Measurements from ENCODE around the gene ATAD2B.
A peak's percentile ranks its signal among the peaks of the same experiment; 100 is the strongest.
"Not testable (repeated sequence)": the region's sequence is repeated elsewhere in the genome, so short reads cannot be mapped to it uniquely, and the experiment has no call there.

ATAD2B gene

GRCh38 chr2:23753291-23754010 lies 173.5 kb downstream of the ATAD2B start:
- FAIRE-seq (no peak), DNase-seq (ENCODE audit: insufficient read length, low spot score) (no peak)

GRCh38 chr2:23751747-23752265 lies 175.1 kb downstream of the ATAD2B start:
- FAIRE-seq (no peak), DNase-seq (ENCODE audit: insufficient read length, low spot score) (no peak)

GRCh38 chr2:23746141-23746863 lies 180.6 kb downstream of the ATAD2B start:
- no peak for DNase-seq (ENCODE audit: insufficient read length, low spot score)
- FAIRE-seq, result no peak

GRCh38 chr2:23745726-23746105 lies 181.2 kb downstream of the ATAD2B start:
- peak; percentile 80 for FAIRE-seq

GRCh38 chr2:23745068-23745725 lies 181.7 kb downstream of the ATAD2B start:
- no peak for FAIRE-seq
- no peak for DNase-seq (ENCODE audit: insufficient read length, low spot score)

More at GRCh38 chr2:23745726-23746105, 181.2 kb downstream of the ATAD2B start:
- no peak for DNase-seq (ENCODE audit: insufficient read length, low spot score)

- not testable (repeated sequence) for FAIRE-seq; DNase-seq (ENCODE audit: insufficient read length, low spot score)
Observed at GRCh38 chr2:23736783-23737182, 190.1 kb downstream of the ATAD2B start.

- FAIRE-seq (no peak), DNase-seq (ENCODE audit: insufficient read length, low spot score) (no peak)
Observed at GRCh38 chr2:23734416-23734815, 192.5 kb downstream of the ATAD2B start.

- not testable (repeated sequence) for FAIRE-seq; DNase-seq (ENCODE audit: insufficient read length, low spot score)
Observed at GRCh38 chr2:23723029-23723428, 203.9 kb downstream of the ATAD2B start.

- FAIRE-seq, result no peak
- DNase-seq (ENCODE audit: insufficient read length, low spot score), result no peak
Observed at GRCh38 chr2:23722255-23722654, 204.7 kb downstream of the ATAD2B start.

- FAIRE-seq (no peak), DNase-seq (ENCODE audit: insufficient read length, low spot score) (no peak)
Observed at GRCh38 chr2:23721454-23721826, 205.5 kb downstream of the ATAD2B start.

GRCh38 chr2:23720705-23721453 lies 206.0 kb downstream of the ATAD2B start:
- DNase-seq (ENCODE audit: insufficient read length, low spot score) (no peak), FAIRE-seq (peak; percentile 60)

GRCh38 chr2:23719716-23720115 lies 207.2 kb downstream of the ATAD2B start:
- DNase-seq (ENCODE audit: insufficient read length, low spot score) (no peak), FAIRE-seq (no peak)

- DNase-seq (ENCODE audit: insufficient read length, low spot score), result no peak
- FAIRE-seq, result no peak
Observed at GRCh38 chr2:23718931-23719700, 207.8 kb downstream of the ATAD2B start.

GRCh38 chr2:23713351-23713750 lies 213.6 kb downstream of the ATAD2B start:
- DNase-seq (ENCODE audit: insufficient read length, low spot score) (no peak), FAIRE-seq (no peak)

- FAIRE-seq (no peak), DNase-seq (ENCODE audit: insufficient read length, low spot score) (no peak)
Observed at GRCh38 chr2:23712756-23713151, 214.2 kb downstream of the ATAD2B start.

- no peak for FAIRE-seq
- no peak for DNase-seq (ENCODE audit: insufficient read length, low spot score)
Observed at GRCh38 chr2:23711979-23712755, 214.8 kb downstream of the ATAD2B start.

GRCh38 chr2:23709311-23709710 lies 217.6 kb downstream of the ATAD2B start:
- no peak for DNase-seq (ENCODE audit: insufficient read length, low spot score)
- no peak for FAIRE-seq

GRCh38 chr2:23708771-23709170 lies 218.2 kb downstream of the ATAD2B start:
- DNase-seq (ENCODE audit: insufficient read length, low spot score) (no peak), FAIRE-seq (no peak)

GRCh38 chr2:23707096-23707495 lies 219.8 kb downstream of the ATAD2B start:
- DNase-seq (ENCODE audit: insufficient read length, low spot score) (no peak), FAIRE-seq (no peak)
